Panc1 (cell line): ENCODE results near the gene RNASET2.

Experiments
- CTCF ChIP-seq: fragments of 450-650 bp; IDR thresholded peaks from 2 replicates; pipeline ENCODE4 v1.5.1; 2017; ENCODE audit warnings: mild to moderate bottlenecking
- POLR2AphosphoS5 ChIP-seq: IDR thresholded peaks from 2 replicates; pipeline ENCODE4 v1.6.1; 2012; ENCODE audit warnings: mild to moderate bottlenecking, low read depth, low read length, moderate library complexity
- REST ChIP-seq, 2 experiments: IDR thresholded peaks; 2 replicates each; pipeline ENCODE4 v1.6.1; 2011 to 2012; ENCODE audit warnings: low read depth in 2 of 2, control low read depth in 1 of 2, low read length in 1 of 2, mild to moderate bottlenecking in 1 of 2, moderate library complexity in 1 of 2; ENCODE audit not compliant: insufficient read depth in 1 of 2
- SIN3A ChIP-seq: IDR thresholded peaks from 2 replicates; pipeline ENCODE4 v1.6.1; 2012; ENCODE audit warnings: low read depth, mild to moderate bottlenecking, low read length, moderate library complexity, borderline replicate concordance; ENCODE audit not compliant: insufficient read depth

- TF ChIP-seq CTCF: no peak
- no peak for TF ChIP-seq REST (IDR thresholded peaks at IDR 0.05; ENCODE audit: insufficient read depth in 1 of 2, low read depth in 2 of 2, low read length in 1 of 2)
- no peak for TF ChIP-seq SIN3A
- no peak for TF ChIP-seq POLR2AphosphoS5
These were observed 31.1 kb upstream of the RNASET2 start for GRCh38 chr6:166987448-166987847.
